HG02840 (cell line): ENCODE data around the gene CDK19.

ENCODE experiments used
- ATAC-seq: cut with Tn5 transposase; IDR thresholded peaks from one replicate; pipeline ENCODE4 v1.9.1; 2021; ENCODE audit warnings: mild to moderate bottlenecking, moderate library complexity, moderate number of reproducible peaks; ENCODE audit not compliant: unreplicated experiment, low FRiP score

Gene CDK19

DNA sequence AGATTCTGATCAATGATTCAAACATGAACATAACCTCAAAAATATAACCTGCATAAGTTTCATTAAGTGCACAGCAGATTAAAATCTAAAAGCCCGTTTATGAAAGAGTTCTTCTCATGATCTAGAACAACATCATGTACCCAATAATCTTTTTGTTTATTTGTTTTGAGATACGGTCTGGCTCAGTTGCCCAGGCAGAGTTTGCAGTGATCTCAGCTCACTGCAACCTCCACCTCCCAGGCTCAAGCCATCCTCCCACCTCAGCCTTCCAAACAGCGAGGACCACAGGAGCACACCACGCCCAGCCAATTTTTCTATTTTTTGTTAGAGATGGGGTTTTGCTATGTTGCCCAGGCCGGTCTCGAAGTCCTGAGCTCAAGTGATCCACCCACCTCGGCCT lies 149.7 kb downstream of the CDK19 start:
- ATAC-seq = no peak

DNA sequence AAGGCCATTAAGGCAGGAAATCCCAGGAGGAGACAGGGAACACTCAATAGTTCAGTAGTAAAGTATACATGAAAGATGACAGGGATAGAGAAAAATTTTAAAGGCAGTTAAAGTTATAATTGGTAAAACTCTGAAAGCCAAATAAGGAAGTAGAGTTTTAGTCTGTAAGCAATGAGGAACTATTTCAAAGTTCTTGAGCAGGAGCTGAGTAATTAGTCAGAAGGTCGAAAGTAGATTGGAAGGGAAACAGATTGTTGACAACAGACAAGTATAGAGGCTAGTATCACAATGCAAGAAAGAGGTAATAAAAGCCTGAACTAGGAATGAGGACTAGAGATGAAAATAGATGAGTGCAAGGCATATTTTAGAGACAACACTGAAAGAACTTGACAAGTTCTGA lies 150.3 kb downstream of the CDK19 start:
- ATAC-seq = no peak

DNA sequence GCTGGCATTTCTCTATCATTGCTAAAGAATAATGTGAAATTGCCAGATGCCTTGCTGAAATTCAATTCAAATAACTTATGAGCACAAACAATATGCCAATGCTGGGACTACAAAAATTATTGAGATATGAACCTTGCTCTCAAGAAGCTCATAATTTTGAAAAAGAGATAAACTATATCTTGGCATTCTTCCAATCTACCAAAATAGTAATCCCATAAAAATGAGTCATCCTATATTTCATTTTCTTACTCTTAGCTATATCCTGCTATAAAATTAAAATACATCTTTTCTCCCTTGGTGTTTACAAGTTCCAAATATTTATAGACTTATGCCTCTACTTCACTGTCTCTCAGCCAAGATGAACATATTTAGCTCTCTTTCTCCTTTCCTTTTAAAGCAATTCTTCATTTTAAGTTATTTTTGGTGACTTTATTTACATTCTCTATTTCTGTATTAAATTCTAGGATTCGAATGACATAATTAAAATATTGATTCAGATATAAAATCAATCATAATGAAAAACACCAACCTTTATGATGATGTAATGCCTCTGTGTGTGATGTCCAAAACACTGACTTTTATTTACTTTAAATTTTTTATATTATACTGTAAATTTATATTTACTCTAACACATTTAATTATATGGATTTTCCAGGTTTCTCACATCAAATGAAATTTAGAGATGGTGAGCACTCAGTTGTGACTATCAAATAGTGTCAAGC lies 152.6 kb downstream of the CDK19 start:
- no peak for ATAC-seq

DNA sequence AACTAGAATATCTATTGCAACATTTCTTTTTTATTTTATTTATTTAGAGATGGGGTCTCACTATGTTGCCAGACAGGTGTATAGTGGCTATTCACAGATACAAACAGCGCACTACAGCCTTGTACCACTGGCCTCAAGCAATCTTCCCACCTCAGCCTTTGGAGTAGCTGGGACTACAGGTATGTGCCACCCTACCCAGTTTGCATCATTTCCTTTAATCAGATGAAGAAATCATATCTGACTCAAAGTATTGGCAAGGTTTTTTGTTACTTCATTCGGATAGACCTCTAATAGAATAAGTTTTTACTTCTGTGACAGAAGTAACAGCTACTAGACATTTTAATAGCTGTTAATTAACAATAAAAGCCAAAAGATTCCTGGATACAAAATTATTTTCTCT lies 153.9 kb downstream of the CDK19 start:
- ATAC-seq = no peak

DNA sequence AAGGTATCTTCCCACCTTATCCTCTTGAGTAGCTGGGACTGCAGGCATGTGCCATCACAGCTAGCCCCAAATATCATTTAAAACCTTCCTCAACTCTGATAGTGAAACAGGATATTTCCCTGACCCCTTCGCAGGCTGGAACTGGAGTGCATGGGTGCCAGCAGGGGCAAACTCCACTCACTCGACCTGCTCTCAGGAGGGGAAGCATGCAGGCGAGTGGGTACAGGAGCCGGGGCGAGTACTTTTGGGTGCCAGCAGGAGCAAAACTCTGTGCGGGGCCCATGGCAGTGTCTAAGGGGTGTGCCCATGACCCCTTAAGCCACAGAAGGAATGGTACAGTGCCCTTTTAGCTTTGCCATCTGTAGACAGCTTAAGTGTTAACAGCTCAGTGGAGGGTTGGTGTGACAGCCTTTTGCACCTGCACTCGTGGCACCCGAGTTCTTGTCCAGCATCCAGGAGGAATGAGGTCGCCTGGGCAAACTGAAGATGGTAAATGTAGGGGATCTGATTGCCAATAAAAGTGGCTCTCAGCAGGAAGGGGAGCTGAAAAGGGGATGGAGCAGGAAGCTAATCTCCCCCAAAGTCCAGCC lies 155.1 kb downstream of the CDK19 start:
- ATAC-seq = no peak

DNA sequence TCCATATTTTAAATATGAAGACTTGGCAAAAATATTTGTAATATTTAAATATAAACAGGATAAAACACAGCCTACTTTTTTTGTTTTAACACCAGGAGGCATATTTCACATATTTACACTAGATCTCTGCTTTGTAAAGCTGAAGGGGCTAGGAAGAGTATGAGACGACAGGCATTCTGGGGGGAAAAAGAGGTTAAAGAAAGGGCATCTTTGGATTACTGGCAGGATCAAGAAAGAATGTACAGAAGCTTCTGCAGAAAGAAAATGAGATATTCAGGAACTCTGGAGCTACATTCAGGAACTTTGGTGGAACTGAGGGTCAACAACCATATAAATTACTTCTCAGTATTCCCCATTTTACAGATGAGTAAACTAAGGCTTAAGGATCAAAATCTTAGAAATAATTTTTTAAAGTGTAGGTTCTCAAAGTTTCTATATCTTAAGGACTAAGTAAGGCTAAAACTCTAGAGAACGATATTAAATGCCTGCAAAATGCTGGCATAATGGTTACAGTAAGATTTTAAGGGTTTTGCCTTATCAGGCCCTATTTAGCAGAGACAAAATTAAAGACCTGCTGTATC lies 156.5 kb downstream of the CDK19 start:
- ATAC-seq = no peak

DNA sequence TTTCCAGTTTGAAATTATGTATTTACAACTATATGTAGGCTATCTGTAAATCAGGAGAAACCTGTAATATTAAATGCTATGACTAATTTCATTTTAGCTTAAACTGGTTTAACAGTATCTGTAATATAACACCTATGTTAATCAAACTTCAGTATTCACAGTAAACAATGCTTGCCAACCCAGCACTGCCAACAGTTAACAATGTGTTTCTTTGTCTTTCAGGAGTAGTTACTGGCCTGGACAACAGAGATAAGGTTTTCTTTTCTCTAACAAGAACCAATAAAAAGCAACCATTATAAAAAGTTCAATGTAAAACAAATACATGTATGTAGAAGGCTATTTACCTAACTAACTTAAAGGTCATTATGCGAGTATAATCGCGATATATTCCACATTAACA lies 158.8 kb downstream of the CDK19 start:
- no peak for ATAC-seq

DNA sequence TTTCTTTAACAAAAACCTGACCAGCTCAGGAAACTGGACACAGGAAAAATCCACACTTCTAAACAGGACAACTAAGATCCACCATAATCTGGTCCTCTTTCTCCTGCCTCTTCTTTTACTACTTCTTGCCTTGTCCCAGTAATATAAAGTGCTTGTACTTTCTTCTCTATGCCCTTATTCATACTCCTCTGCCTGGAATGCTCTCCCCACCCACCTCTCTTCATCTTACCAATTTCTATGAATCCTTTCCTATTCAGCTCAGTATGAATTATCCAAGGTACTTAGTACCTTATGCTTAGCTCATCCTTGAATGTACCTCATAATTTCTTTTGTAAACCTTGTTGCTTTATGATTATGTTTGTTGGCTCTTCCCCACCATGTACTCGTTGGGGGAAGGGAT lies 159.4 kb downstream of the CDK19 start:
- no peak for ATAC-seq

DNA sequence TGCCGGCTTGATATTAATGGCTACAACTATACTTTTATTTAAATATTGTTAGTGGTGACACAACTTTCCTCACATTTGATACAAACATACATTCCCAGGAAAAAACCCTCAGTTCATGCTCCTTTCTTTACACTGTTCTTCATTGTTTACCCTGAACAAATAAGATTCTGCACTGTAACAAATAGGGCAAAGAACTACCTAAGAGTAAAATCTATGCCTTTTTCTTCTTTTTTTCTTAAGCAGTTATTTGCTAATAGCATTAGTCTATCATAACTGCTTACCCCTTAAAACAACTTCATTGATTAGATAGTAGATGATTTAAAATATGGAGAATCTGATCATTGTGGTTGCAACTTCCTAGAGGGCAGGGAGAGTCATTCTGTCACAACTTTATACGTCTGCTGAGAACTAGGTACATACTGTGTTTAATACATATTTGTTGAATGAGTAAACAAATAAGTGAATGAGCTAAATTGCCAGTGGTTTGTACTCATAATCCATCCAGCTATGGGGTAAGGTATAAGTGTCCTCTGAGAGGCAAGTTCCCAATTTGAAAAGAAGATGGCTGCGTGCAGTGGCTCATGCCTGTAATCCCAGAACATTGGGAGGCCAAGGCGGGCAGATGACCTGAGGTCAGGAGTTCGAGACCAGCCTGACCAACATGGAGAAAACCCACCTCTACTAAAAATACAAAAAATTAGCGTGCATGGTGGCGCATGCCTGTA lies 161.0 kb downstream of the CDK19 start:
- ATAC-seq = no peak

DNA sequence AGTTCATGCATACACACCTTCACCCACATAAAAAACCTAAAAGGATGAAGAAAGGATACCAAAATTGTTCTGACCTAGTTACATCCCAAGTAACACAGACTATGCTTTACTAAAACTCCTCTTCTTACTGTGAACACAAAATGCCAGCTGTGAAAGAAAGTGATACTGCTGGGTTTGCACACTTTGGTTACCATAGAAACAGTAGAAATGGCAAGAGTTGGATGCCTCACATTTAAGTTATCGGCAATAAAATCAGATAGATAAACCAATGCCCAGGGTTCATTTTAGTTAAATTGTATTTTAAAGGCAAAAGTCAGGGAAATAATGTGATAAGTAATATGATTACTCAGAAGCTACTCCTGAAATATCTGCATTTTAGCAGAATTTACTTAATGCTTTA lies 161.9 kb downstream of the CDK19 start:
- no peak for ATAC-seq

DNA sequence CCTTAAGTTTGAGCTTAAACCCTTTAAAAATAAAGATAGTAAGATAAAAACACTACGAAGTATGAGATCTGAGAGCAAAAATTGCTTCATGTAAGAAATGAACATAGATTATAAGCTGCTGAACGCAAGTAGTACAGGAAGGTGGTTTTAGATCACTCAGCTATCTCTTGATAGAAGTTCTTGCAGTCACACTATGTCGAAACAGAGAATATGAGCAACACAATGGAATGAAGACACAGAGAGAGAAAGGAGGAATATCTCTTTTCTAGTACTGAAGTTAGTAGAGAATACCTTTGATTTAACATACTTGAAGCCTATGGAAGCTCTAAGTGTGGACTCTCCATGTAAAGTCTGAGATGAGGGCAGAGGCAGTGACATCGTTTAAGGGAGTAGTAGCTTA lies 162.7 kb downstream of the CDK19 start:
- ATAC-seq = no peak

DNA sequence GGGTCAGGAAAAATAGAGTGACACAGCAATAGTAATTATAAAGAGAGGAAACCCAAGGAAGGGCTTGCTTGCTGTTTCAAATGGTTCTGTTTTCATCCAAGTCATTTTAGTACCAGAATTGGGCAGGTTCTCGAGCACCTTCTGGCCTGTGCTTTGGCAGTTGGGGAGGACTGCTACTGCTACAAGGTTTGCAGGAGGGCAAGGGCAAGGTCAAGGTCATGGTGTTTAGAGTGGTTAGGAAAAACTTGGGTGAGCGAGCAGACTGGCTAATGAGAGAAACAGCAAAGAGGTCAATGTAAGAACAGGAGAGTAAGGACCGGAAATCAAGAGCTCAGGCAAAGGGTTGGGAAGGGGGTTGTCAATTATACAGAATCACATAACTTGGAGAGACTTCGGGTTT lies 164.5 kb downstream of the CDK19 start:
- ATAC-seq = no peak

DNA sequence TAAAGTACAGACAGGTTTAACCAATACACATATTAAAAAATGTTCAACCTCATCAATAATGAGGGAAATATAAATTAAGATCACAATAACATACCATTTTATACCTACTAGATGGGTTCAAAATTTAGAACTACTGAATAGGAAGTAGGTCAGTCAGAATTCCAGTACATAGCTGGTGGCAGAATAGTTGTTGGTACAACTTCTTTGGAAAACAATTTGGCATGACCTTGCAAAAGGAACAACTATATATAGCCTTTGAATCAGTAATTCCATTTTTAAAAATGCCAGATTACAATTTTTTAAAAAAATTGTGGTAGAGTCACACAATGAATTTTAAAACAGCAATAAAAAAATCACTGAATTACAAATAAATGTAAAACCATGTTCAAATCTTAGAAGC lies 165.6 kb downstream of the CDK19 start:
- no peak for ATAC-seq

DNA sequence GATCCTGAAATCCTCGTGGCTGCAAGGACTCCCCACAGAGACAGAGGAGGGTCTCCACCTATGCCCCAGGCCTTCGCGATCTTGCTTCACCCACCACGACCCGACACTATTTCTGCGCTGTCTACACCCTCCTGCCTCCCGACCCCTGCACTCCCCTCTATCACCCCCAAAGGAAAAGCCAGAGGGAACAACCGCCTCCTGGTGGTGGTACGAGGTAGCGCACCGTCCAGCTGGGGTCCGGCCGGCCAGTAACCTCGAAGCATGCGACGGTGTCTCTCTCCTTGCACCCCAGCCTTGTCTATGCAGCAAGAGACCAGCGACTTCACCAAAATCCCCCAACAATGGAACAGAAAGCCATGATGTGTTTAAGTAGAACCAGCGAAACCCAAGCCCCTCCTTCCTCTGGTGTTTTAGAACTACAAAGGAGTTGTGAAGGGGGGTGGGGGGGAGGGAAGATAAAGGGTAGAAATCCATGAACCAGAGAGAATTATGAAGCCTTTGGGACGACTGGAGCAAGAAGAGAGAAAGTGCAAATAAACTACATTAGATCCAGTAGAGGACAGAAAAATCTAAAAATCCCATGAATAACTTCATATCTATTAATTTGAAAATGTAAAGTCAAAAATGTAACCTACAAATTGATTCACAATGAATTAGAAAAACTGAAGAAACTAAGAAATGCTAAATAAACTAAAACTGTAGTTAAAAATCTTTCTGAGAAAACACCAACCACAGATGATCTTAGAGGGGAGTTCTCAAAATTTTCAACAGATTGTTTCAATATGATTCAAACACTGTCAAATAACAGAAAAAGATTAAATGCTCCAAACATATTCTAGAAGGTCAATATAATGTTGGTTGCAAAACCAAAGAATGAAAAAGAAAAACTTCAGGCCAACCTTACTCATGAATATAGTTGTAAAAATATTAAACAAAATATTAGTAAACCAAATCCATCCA lies 168.0 kb downstream of the CDK19 start:
- ATAC-seq = no peak

DNA sequence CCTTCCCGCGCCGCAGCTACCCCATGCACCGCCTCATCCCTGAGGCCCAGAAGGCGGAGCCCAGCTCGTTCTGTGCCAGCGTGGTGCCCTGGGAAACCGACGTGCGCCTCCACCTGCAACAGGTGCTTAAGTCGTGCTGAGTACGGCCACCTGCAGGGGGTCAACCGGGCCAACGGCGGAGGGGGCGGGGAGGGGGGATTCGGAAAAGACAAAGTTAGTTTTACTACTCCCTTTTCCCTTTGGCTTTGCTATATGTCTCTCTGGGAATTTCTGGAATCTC lies 168.9 kb downstream of the CDK19 start:
- no peak for ATAC-seq

DNA sequence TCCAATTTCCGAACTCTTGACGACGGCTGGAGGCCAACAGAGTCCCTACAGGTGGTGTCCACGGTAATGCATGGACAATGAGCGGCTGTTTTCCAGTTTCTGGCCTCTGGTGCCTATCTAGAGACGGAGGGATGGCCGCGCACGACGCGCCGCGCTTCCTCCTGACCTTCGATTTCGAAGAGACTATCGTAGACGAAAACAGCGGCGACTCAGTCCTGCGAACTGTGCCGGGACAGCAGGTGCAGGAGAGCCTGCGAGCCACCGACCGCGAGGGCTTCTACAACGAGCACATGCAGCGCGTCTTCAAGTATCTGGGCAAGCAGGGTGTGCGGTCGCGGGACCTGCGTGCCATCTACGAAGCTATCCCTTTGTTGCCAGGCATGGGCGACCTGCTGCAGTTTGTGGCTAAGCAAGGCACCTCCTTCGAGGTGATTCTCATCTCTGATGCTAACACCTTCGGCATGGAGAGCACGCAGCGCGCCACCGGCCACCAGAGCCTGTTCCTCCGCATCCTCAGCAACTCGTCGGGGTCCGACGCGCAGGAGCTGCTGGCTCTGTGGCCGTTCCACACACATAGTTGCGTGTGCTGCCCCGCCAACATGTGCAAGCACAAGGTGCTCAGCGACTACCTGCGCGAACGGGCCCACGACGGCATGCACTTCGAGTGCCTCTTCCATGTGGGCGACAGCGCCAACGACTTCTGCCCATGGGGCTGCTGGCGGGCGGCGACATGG lies 169.4 kb downstream of the CDK19 start:
- no peak for ATAC-seq

DNA sequence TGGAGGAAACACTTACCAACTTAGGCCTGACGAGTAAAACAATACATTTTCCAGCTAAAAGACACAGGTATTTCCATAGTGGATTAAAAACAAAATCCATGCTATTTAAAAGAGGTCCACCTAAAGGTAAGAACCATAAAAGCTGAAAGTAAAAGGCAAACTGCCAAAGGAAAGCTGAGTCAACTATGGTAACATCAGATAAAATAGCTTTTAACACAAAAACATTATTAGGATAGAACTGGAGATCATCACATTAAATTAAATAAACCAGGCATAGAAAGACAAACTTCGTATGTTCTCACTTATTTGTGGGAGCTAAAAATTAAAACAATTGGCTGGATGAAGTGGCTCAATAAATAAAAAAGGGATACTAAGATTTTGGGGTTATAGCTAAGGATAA lies 172.1 kb downstream of the CDK19 start:
- no peak for ATAC-seq

DNA sequence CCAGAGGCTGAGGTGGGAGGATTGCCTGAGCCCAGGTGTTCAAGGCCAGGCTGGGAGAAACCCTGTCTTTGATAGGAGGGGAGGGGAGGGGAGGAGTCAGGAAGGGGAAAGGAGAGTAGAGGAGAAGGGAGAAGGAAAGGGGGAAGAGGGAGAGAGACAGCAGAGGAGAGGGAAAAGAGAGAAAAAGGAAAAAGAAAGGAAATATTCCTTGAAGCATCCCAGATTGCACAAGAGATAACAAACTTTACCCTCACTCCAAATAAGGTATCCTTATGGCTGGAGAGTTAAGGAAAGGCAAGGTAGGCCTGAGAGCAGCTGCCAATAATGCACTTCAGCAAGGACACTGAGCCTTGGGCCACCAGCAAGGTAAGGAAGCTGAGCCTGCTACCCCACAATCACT lies 172.6 kb downstream of the CDK19 start:
- no peak for ATAC-seq

DNA sequence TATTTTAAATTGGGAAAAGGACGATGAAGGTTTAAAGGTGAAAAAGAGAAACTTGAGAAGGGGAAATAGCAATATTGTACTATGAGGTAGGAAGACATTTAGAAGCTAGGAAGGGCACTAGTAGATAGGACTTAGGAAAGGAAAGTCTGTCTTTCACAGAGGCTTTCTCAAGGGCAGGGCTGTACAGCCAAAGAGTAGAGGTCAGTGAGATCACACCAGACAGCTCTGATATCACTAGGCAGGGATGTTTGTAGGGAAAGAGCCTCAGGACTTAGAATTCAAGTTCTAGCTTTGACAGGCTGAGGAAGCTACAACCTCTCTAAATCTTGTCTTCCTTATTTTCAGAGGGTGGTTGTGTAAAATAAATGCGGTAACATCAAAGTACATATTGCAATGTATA lies 178.5 kb downstream of the CDK19 start:
- ATAC-seq = no peak

DNA sequence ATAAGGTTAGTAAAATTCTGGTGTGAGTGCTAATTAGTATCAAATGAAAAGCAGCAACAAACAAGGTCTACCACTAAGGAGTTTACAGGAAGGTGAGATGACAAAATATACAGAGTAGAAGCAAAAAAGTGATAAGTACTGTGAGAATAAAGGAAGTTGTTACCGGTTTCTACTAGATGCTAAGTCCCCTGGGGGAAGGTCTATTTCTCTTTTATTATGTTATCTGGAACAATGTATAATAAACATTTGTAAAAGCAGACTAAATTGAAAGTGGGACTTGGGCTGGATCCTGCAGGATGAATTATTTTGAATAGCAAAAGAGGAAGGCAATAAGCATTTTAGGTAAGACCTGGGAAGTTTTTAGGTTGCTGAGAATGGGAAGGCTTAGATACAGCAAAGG lies 180.2 kb downstream of the CDK19 start:
- ATAC-seq = no peak
